Measurements from ENCODE around the gene IFI6.
A peak's percentile ranks its signal among the peaks of the same experiment; 100 is the strongest.
"Not testable (repeated sequence)": the region's sequence is repeated elsewhere in the genome, so short reads cannot be mapped to it uniquely, and the experiment has no call there.

Gene IFI6

DNA sequence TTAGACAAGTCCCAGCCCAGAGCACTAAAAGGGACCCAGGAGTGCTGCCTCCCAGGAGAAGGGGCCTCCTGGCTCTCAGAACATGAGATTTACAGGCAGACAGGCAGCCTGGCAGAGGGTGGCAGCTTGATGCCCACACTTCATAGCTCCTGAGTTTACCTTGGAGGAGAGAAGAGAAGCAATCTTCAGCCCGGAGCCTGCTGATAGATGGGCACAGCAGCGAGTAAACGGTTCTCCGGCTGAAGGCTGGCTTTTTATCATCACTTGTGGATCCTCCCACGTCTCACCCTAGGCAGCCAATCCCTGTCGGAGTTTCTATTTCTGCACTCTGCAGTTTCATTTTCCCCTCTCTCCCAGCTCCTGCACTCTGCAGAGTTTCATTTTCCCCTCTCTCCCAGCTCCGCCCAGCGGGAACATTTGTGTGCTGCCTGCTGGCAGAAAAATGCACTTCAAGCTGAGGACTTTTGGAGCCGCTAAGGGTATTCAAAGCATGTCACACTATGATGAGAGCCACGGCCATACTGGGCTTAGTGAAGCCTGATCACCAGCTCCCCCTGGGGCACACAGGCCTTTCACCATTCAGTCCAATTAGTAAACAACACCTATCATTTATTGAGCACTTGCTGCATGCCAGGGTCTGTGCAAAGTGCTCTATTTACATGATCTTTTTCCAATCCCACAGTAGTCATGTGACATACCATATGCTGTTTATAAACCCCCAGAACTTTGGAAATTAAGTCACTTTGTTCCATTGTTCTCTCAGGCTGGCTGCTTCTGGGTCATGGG is at the start of gene IFI6:
Gene IFI6 (minus strand): TSS at position 229 of the 786 bp plus-strand sequence. CDS start 2,878 bp downstream, outside the sequence.
- DNase-seq (ENCODE audit: low read depth), result peak; percentile 55

- no peak for DNase-seq (ENCODE audit: low read depth)
Observed at GRCh38 chr1:27719286-27720251, 47.6 kb upstream of the IFI6 start.

DNA sequence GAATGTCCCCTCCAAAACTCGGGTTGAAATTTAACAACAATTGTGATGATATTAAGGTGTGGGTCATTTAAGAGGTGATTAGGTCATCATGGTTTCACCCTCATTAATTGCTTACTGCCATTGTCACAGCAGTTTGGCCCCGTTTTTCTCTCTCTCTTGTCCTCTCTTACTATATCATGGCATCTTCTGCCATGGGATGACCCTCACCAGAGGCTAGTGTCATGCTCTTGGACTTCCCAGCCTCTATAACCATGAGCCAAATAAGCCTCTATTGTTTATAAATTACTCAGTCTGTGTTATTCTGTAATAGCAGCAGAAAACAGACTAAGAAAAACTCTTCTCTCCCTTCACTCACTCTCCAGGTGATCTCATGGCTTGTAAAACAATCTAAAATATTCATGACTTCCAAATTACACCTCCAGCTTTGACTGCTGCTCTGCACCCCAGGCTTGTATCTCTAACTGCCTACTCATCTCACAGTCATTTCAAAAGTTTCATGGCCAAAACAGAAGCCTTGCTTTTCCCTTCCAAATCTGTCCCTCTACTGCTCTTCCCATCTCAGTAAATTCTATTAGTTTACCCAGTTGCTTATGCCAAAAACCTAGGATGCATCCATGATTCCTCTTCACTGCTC is 44.4 kb upstream of the IFI6 start:
- DNase-seq (ENCODE audit: low read depth), result no peak

GRCh38 chr1:27713869-27714513 is 42.0 kb upstream of the IFI6 start:
- DNase-seq (ENCODE audit: low read depth), result no peak

DNA sequence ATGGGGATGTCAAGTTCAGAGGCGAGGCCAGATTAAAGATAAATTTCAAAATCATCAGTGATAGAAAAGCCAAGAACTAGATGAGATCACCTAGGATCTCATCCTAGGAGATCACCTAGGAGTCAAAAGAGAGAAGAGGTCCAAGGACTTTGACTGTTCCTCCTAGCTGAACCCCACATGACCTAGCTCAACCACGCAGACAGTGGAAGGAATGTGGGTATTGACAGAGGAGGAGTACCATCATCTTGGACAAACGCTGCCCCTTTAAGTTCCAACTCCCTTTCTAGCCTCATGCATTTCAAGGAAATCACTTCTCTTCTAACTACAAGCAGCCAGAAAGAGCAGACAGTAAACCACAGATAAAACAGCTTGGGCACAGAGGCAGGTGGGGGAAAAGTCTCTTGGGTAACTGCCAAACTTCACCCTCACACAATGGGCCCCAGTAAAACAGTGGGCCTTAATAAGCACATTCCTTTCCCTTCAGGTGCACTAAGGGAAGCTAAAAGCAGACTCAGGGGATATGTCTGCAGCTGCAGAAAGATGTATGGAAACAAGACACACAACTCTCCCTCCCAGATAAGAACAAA is 41.2 kb upstream of the IFI6 start:
- no peak for DNase-seq (ENCODE audit: low read depth)

DNA sequence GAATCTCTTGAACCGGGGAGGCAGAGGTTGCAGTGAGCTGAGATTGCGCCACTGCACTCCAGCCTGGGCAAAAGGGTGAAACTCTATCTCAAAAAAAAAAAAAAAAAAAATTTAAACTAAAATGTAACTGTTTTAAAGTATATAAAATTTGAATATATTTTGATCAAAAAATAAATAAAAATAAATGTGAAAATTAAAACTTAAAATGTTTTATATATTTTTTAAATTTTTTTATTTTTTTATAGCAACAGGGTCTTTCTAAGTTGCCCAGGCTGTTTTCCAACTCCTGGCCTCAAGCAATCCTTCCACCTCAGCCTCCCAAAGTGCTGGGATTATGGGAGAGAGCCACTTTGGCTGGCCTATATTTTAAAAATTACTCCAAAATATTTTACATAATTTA is 38.6 kb upstream of the IFI6 start:
- no peak for DNase-seq (ENCODE audit: low read depth)

- DNase-seq (ENCODE audit: low read depth), result no peak
Observed at GRCh38 chr1:27705545-27705944, 33.6 kb upstream of the IFI6 start.

DNA sequence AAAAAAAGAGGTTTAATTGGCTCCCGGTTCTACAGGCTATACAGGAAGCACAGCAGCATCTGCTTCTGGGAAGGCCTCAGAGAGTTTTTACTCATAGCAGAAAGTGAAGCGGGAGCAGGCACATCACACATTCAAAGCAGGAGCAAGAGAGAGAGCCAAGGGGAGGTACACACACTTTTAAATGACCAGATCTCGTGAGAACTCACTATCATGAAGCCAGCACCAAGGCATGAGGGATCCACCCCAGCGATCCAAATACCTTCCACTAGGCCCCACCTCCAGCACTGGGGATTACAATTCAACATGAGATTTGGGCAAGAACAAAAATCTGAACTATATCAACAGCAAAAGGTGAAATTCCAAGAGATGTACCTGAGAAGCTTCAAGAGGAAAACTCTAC is 33.0 kb upstream of the IFI6 start:
- DNase-seq (ENCODE audit: low read depth), result no peak

- DNase-seq (ENCODE audit: low read depth), result not testable (repeated sequence)
Observed at GRCh38 chr1:27696835-27697234, 24.8 kb upstream of the IFI6 start.

DNA sequence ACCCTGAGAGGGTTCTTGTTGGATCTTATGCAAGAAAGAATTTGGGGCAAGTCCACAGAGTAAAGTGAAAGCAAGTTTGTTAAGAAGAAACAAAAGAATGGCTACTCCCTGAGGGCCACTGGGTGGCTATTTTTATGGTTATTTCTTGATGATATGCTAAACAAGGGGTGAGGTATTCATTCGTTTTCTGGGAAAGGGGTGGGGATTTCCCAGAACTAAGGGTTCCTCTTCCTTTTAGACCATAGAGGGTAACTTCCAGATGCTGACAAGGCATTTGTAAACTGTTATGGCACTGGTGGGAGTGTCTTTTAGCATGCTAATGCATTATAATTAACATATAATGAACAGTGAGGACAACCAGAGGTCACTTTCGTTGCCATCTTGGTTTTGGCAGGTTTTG is 18.2 kb upstream of the IFI6 start:
- no peak for DNase-seq (ENCODE audit: low read depth)

- no peak for DNase-seq (ENCODE audit: low read depth)
Observed at GRCh38 chr1:27689423-27690173, 17.6 kb upstream of the IFI6 start.

- no peak for DNase-seq (ENCODE audit: low read depth)
Observed at GRCh38 chr1:27687906-27688305, 15.9 kb upstream of the IFI6 start.

- no peak for DNase-seq (ENCODE audit: low read depth)
Observed at GRCh38 chr1:27686223-27686990, 14.4 kb upstream of the IFI6 start.

GRCh38 chr1:27684176-27684575 is 12.2 kb upstream of the IFI6 start:
- no peak for DNase-seq (ENCODE audit: low read depth)

- no peak for DNase-seq (ENCODE audit: low read depth)
Observed at GRCh38 chr1:27682351-27682944, 10.5 kb upstream of the IFI6 start.

- not testable (repeated sequence) for DNase-seq (ENCODE audit: low read depth)
Observed at GRCh38 chr1:27681580-27681979, 9.6 kb upstream of the IFI6 start.

DNA sequence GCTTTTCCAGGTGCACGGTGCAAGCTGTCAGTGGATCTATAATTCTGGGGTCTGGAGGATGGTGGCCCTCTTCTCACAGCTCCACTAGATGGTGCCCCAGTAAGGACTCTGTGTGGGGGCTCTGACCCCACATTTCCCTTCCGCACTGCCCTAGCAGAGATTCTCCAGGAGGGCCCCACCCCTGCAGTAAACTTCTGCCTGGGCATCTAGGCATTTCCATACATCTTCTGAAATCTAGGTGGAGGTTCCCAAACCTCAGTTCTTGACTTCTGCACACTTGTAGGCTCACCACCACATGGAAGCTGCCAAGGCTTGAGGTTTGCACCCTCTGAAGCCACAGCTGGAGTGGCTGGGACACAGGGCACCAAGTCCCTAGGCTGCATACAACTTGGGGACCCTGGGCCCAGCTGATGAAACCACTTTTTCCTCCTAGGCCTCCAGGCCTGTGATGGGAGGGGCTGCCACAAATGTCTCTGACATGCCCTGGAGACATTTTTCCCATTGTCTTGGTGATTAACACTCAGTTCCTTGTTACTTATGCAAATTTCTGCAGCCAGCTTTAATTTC is 8.3 kb upstream of the IFI6 start:
- DNase-seq (ENCODE audit: low read depth), result not testable (repeated sequence)

GRCh38 chr1:27678747-27679146 is 6.8 kb upstream of the IFI6 start:
- DNase-seq (ENCODE audit: low read depth), result no peak

- DNase-seq (ENCODE audit: low read depth), result no peak
Observed at GRCh38 chr1:27676410-27676809, 4.4 kb upstream of the IFI6 start.
